Endodermal cell (in vitro differentiated cells): ENCODE results near the gene ALX4. TPM values are rescaled to one million over a fixed set of nuclear protein-coding genes. Genes with fewer than 3 reads are reported as not detected.

Experiments used
- DNase-seq: peaks from one replicate; pipeline ENCODE4 v3.0.0-alpha.2; 2017
- H3K27ac ChIP-seq: 2 replicates; pipeline ENCODE4 v1.5.1; 2013; ENCODE audit warnings: mild to moderate bottlenecking, low read depth, low read length, moderate library complexity
- H3K27me3 ChIP-seq: 2 replicates; pipeline ENCODE4 v1.6.1; 2013; ENCODE audit warnings: mild to moderate bottlenecking, low read length, moderate library complexity; ENCODE audit not compliant: insufficient read depth, control insufficient read depth, poor library complexity, severe bottlenecking
- H3K36me3 ChIP-seq: 2 replicates; pipeline ENCODE4 v1.7.0; 2013; ENCODE audit warnings: mild to moderate bottlenecking, low read length, moderate library complexity; ENCODE audit not compliant: control insufficient read depth, insufficient read depth
- H3K4me1 ChIP-seq: one replicate; pipeline ENCODE4 v1.7.0; 2013; ENCODE audit warnings: low read length; ENCODE audit not compliant: control insufficient read depth, insufficient read depth
- H3K4me3 ChIP-seq: 2 replicates; pipeline ENCODE4 v1.5.1; 2013; ENCODE audit warnings: mild to moderate bottlenecking, low read length, moderate library complexity
- H3K9ac ChIP-seq: 2 replicates; pipeline ENCODE4 v1.6.1; 2013; ENCODE audit warnings: mild to moderate bottlenecking, low read length, moderate library complexity; ENCODE audit not compliant: poor library complexity, severe bottlenecking; ENCODE audit errors: extremely low read depth
- H3K9me3 ChIP-seq: 2 replicates; pipeline ENCODE4 v1.6.1; 2013; ENCODE audit warnings: mild to moderate bottlenecking, low read length, moderate library complexity; ENCODE audit not compliant: control insufficient read depth
- H3K27ac Mint-ChIP-seq: 2 replicates; pipeline ENCODE4 v1.8.0; 2020; ENCODE audit warnings: mixed read lengths
- H3K27me3 Mint-ChIP-seq: 2 replicates; pipeline ENCODE4 v1.8.0; 2021; ENCODE audit warnings: mild to moderate bottlenecking, mixed read lengths; ENCODE audit not compliant: insufficient read depth
- H3K36me3 Mint-ChIP-seq: 2 replicates; pipeline ENCODE4 v1.8.0; 2020; ENCODE audit warnings: low read depth, mixed read lengths
- H3K4me1 Mint-ChIP-seq: 2 replicates; pipeline ENCODE4 v1.8.0; 2020; ENCODE audit warnings: mixed read lengths
- H3K4me3 Mint-ChIP-seq: 2 replicates; pipeline ENCODE4 v1.8.0; 2020; ENCODE audit warnings: mild to moderate bottlenecking, moderate library complexity, mixed read lengths
- H3K9me3 Mint-ChIP-seq: 2 replicates; pipeline ENCODE4 v1.8.0; 2020; ENCODE audit warnings: mild to moderate bottlenecking, mixed read lengths
- WGBS, 2 experiments: methylation state at CpG; one replicate each; pipeline versions ENCODE4 v1.1.5 to v1.1.7; 2013; ENCODE audit warnings: missing lambda C conversion rate in 2 of 2, mixed read lengths in 1 of 2; ENCODE audit not compliant: insufficient coverage in 1 of 2, insufficient read length in 1 of 2; 5-methylcytosine and 5-hydroxymethylcytosine counted together
- total RNA-seq, 2 donors: library from RNA; stranded (reverse); fragmentation: NEBNext Ultra II Directional in 1 of 2; extraction: Animal tissue kit (Norgen Biotek cat#: 25700) in 1 of 2; gene quantifications; 2 replicates in 1 of 2; 3 replicates in 1 of 2; pipeline ENCODE4 v1.2.1, GENCODE V29; 2021
- TF ChIP-seq, protein P1 (sequence below): fragments of 200-600 bp; sonication (generic); conservative IDR thresholded peaks from 2 replicates; pipeline ENCODE4 v1.5.0; 2021; ENCODE audit warnings: antibody characterized with exemption, mild to moderate bottlenecking

The ALX4 gene
- total RNA-seq, 2 donors from 2014 or later = not detected

DNA sequence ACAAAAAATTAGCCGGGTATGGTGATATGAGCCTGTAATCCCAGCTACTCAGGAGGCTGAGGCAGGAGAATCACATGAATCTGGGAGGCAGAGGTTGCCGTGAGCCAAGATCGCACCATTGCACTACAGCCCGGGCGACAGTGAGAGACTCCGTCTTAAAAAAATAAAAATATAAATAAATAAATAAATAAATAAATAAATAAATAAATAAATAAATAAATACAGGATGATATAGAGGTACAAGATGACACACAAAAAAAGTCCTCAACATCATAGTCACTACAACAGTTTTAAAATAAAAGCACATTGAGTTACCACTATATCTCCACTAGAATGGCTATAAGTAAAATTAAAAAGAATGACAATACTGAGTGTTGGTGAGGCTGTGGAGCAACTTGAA, 97.8 kb downstream of the ALX4 start:
- H3K9me3 Mint-ChIP-seq = peaks cover 13% of the 10 kb centered on the region

More for the DNA sequence above, 97.8 kb downstream of the ALX4 start:
- Mint-ChIP-seq H3K4me1 (no peaks in the 10 kb centered on the region), H3K36me3 (peaks cover 13% of the 10 kb centered on the region), H3K4me3 (no peak overlapping the region), H3K27ac (no peak overlapping the region), H3K27me3 (no peaks in the 10 kb centered on the region)
- H3K9me3 ChIP-seq = peaks cover 9% of the 10 kb centered on the region
- no peaks in the 10 kb centered on the region for H3K36me3 ChIP-seq
- H3K4me3 ChIP-seq = no peak overlapping the region
- TF ChIP-seq, protein P1, sequence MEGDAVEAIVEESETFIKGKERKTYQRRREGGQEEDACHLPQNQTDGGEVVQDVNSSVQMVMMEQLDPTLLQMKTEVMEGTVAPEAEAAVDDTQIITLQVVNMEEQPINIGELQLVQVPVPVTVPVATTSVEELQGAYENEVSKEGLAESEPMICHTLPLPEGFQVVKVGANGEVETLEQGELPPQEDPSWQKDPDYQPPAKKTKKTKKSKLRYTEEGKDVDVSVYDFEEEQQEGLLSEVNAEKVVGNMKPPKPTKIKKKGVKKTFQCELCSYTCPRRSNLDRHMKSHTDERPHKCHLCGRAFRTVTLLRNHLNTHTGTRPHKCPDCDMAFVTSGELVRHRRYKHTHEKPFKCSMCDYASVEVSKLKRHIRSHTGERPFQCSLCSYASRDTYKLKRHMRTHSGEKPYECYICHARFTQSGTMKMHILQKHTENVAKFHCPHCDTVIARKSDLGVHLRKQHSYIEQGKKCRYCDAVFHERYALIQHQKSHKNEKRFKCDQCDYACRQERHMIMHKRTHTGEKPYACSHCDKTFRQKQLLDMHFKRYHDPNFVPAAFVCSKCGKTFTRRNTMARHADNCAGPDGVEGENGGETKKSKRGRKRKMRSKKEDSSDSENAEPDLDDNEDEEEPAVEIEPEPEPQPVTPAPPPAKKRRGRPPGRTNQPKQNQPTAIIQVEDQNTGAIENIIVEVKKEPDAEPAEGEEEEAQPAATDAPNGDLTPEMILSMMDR = no peak
- 95% methylated on average over 3 of the region's 6 CpGs; no CpG with 5 or more reads in 1 of the 2 experiments for WGBS, 2 experiments
- no peak overlapping the region for H3K9ac ChIP-seq
- H3K4me1 ChIP-seq = no peaks in the 10 kb centered on the region
- no peak overlapping the region for H3K27ac ChIP-seq
- H3K27me3 ChIP-seq = no peaks in the 10 kb centered on the region
- DNase-seq = no peak

Other genes starting within 250 kb of the ALX4 start
- 10 to 100 TPM; 10.6 to 16.6 TPM for gene ACCS, start 243.9 kb downstream of the ALX4 start, total RNA-seq
- 10 to 100 TPM; 47.7 to 60.3 TPM for gene EXT2, start 214.5 kb downstream of the ALX4 start, total RNA-seq